HepG2 (cell line): ENCODE data around the gene HNRNPF. TPM values are rescaled to one million over a fixed set of nuclear protein-coding genes. Genes with fewer than 3 reads are reported as not detected.
A peak's percentile ranks its signal among the peaks of the same experiment; 100 is the strongest.

Source experiments
- CSRNP2 ChIP-seq: sonication (generic); formaldehyde crosslinking; conservative IDR thresholded peaks from 2 replicates; pipeline ENCODE4 v1.8.0; 2022; ENCODE audit warnings: low read depth, missing genetic modification reagents
- NFRKB ChIP-seq: fragments of 450-650 bp; IDR thresholded peaks from 2 replicates; pipeline ENCODE4 v1.6.1; 2017
- RBAK ChIP-seq: sonication (generic); formaldehyde crosslinking; IDR thresholded peaks from 2 replicates; pipeline ENCODE4 v1.5.1; 2020; ENCODE audit warnings: mild to moderate bottlenecking, missing genetic modification reagents
- RERE ChIP-seq: IDR thresholded peaks from 2 replicates; pipeline ENCODE4 v1.6.1; 2016; ENCODE audit warnings: low read depth, missing genetic modification reagents, missing compliant biosample characterization
- THAP8 ChIP-seq: sonication (generic); formaldehyde crosslinking; IDR thresholded peaks from 2 replicates; pipeline ENCODE4 v1.5.1; 2020; ENCODE audit warnings: missing genetic modification reagents, mild to moderate bottlenecking, borderline replicate concordance
- ZBTB26 ChIP-seq: IDR thresholded peaks from 2 replicates; pipeline ENCODE4 v1.6.1; 2016; ENCODE audit warnings: missing compliant biosample characterization, missing genetic modification reagents, borderline replicate concordance
- ZHX2 ChIP-seq, 2 experiments: sonication (generic) in 1 of 2; formaldehyde crosslinking in 1 of 2; IDR thresholded peaks; 2 replicates each; pipeline versions ENCODE4 v1.6.1 to v1.9.0; 2014 to 2022; ENCODE audit warnings: antibody characterized with exemption in 1 of 2, borderline replicate concordance in 1 of 2, inconsistent platforms in 1 of 2, low read depth in 1 of 2, missing genetic modification reagents in 1 of 2
- ZNF12 ChIP-seq: sonication (generic); formaldehyde crosslinking; IDR thresholded peaks from 2 replicates; pipeline ENCODE4 v1.5.0; 2020; ENCODE audit warnings: missing genetic modification reagents
- ZNF276 ChIP-seq: sonication (generic); formaldehyde crosslinking; IDR thresholded peaks from 2 replicates; pipeline ENCODE4 v1.4.0; 2020; ENCODE audit warnings: mild to moderate bottlenecking, low read depth, missing genetic modification reagents
- ZNF326 ChIP-seq: sonication (generic); formaldehyde crosslinking; IDR thresholded peaks from 2 replicates; pipeline ENCODE4 v1.4.0; 2020; ENCODE audit warnings: missing genetic modification reagents, borderline replicate concordance
- ZNF781 ChIP-seq: sonication (generic); formaldehyde crosslinking; IDR thresholded peaks from 2 replicates; pipeline ENCODE4 v1.5.1; 2020; ENCODE audit warnings: borderline replicate concordance, mild to moderate bottlenecking, missing genetic modification reagents; ENCODE audit errors: not compliant biosample characterization
- polyA plus RNA-seq, 8 experiments: library from polyadenylated mRNA; depleted of rRNA in 3 of 8; stranded (reverse) in 7 of 8; unstranded in 1 of 8; fragments of >200 nt; fragmentation: Illumina TruSeq in 4 of 8; extraction: Trizol in 4 of 8; gene quantifications; 2 replicates each; pipeline versions ENCODE4 v1.2.1 to v1.2.3, GENCODE V29; 2011 to 2016; ENCODE audit warnings: low read depth in 4 of 8, missing spikeins in 1 of 8, mixed read lengths in 1 of 8; ENCODE audit not compliant: insufficient read depth in 1 of 8
- total RNA-seq, 5 experiments: library from RNA; depleted of rRNA; stranded (reverse); fragments of >200 nt; fragmentation: Illumina TruSeq; extraction: Trizol; gene quantifications; 2 replicates each; pipeline ENCODE4 v1.2.3, GENCODE V29; 2016; ENCODE audit warnings: low read depth in 1 of 5

Gene HNRNPF
- total and polyA plus RNA-seq, 2 of the 13 experiments (the other 11 are each of a cell fraction or from before 2014, with no cell fraction given), result 166 to 308 TPM

- TF ChIP-seq CSRNP2 (CRISPR knock-in tag), result no peak
- no peak for TF ChIP-seq ZNF326
- TF ChIP-seq ZBTB26 (CRISPR knock-in tag), result no peak
- no peak for TF ChIP-seq NFRKB
- no peak for TF ChIP-seq ZHX2 (IDR thresholded peaks at IDR 0.05; ENCODE audit: low read depth)
- no peak for TF ChIP-seq ZHX2 (CRISPR knock-in tag; IDR thresholded peaks at IDR 0.05; ENCODE audit: borderline replicate concordance)
- TF ChIP-seq ZNF781 (CRISPR knock-in tag), result no peak
- TF ChIP-seq THAP8 (CRISPR knock-in tag), result no peak
- TF ChIP-seq ZNF12, result peak; percentile 50; the same call in 1 of the 2 replicates
- no peak for TF ChIP-seq ZNF276
- TF ChIP-seq RBAK (CRISPR knock-in tag), result no peak
- no peak for TF ChIP-seq RERE
Measured at GRCh38 chr10:43377424-43377883, 31.5 kb downstream of the HNRNPF start (continued).
